ENCODE data around the gene USH2A.

DNA sequence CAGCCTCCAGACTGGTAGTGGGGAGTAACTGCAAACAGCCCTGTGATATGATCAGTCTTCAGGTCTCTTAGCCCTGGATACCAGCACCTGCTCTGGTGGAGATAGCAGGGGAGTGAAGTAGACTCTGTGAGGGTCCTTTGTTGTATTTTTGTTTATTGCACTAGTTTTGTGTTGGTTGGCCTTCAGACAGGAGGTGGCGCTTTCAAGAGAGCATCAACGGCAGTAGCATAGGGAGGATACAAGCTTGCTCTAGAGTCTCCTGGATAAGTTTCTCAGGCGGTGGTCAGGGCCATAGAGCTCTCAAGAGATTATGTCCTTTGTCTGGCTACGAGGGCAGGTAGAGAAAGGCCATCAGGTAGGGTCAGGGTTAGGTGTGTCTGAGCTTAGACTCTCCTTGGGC is 116.4 kb downstream of the USH2A start:
- TF ChIP-seq EZH2 (IDR thresholded peaks at IDR 0.05; ENCODE audit: insufficient read depth, low read length) (no peak), CTCF (IDR thresholded peaks at IDR 0.05; ENCODE audit: insufficient read depth, low read depth, low read length) (no peak)
